ENCODE results near the gene MLLT10.

- TF ChIP-seq POLR2A (IDR thresholded peaks at IDR 0.05; ENCODE audit: control extremely low read depth in 1 of 2, low read depth in 2 of 2, low read length in 2 of 2) (peak in 1 of 2 experiments; percentile 73; a peak in 1 of 3 replicates), CBX5 (IDR thresholded peaks at IDR 0.05; ENCODE audit: low read depth, low read length) (no peak), CTCF (IDR thresholded peaks at IDR 0.05; ENCODE audit: control extremely low read depth in 1 of 3, insufficient read depth in 1 of 3, low read depth in 1 of 3, low read length in 3 of 3) (peak in 1 of 3 experiments; percentile 42; a peak in 1 of 4 replicates), HDAC2 (IDR thresholded peaks at IDR 0.05; ENCODE audit: borderline replicate concordance in 1 of 2, low read depth in 2 of 2, low read length in 2 of 2) (no peak; a peak in 2 of 4 replicates), JUND (IDR thresholded peaks at IDR 0.05; ENCODE audit: low read length) (no peak), SIN3A (conservative IDR thresholded peaks at IDR 0.05 in 1 of 2, IDR thresholded peaks at IDR 0.05 in 1 of 2; ENCODE audit: low read depth in 1 of 2, low read length in 2 of 2) (no peak)
These were observed 37.5 kb upstream of the MLLT10 start for GRCh38 chr10:21496343-21497176.
